ENCODE data around the gene PWWP2A. TPM values are rescaled to one million over a fixed set of nuclear protein-coding genes. Genes with fewer than 3 reads are reported as not detected.

PWWP2A gene
- total and polyA plus RNA-seq, 4 experiments from 2014 or later = 29.6 to 40.6 (median 35.5) TPM

DNA sequence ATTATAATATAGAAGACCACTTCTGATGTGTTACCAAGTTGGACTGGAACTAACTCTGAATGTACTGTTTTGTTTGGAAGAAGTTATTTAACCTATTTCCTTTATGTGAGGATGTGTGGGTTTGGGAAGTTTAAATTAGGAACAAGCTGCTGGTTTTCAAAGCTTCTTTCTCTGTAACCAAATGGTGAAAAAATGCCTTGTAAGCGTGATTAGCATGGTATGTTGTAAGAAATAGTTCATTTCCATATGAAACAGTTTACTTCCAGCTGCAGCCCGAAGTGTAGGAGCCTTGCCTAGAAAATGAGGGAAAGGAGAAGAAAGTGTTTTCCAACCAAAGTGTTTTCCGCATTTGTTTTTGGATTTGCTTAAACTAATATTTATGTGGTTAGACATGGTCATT, 74.3 kb downstream of the PWWP2A start:
- ChIA-PET CTCF (ENCODE audit: partially characterized antibody) (interaction anchor here (1.1 to 1.5 kb wide), 3 partner anchors 23 to 301 kb away, joined by 3 to 8 read pairs (median 4); no protein-coding TSS in a partner anchor), POLR2A (ENCODE audit: partially characterized antibody) (no interaction called here)
- Mint-ChIP-seq H3K4me1 (peaks cover 0 to 5% (median 3%) of the 10 kb centered on the region in 4 donors), H3K9me3 (no peaks in the 10 kb centered on the region), H3K27me3 (no peaks in the 10 kb centered on the region), H3K27ac (no peak overlapping the region), H3K36me3 (peaks cover 49 to 64% of the 10 kb centered on the region in 2 donors), H3K4me3 (no peak overlapping the region)
- Histone ChIP-seq H3K27ac (ENCODE audit: low read depth, low read length) (no peak overlapping the region), H3K4me3 (ENCODE audit: low read length in 2 of 2) (no peak overlapping the region), H3K9me3 (ENCODE audit: control insufficient read depth in 1 of 2, low read length in 2 of 2) (no peaks in the 10 kb centered on the region), H3K4me1 (ENCODE audit: insufficient read depth, low read length) (no peaks in the 10 kb centered on the region), H3K27me3 (ENCODE audit: insufficient read depth, low read length) (no peaks in the 10 kb centered on the region), H3K36me3 (ENCODE audit: insufficient read depth, low read length) (peaks cover 10% of the 10 kb centered on the region)
- intact Hi-C loops (cut with micrococcal nuclease) = no loop called here
- no peak for DNase-seq

DNA sequence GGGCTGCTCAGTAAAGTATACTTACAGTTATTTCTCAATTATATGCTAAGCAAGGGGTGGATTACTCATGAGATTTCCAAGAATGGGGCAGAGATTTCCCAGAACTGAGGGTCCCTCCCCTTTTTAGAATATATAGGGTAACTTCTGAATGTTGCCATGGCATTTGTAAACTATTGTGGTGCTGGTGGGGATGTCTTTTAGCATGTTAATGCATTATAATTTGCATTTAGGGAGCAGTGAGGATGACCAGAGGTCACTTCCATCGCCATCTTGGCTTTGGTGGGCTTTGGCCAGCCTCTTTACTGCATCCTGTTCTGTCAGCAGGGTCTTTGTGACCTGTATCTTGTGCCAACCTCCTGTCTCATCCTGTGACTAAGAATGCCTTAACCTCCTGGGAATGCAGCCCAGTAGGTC, 74.9 kb downstream of the PWWP2A start:
- CTCF ChIA-PET (ENCODE audit: partially characterized antibody) = interaction anchor here (1.5 kb wide), 1 partner anchor 23 kb away, joined by 8 read pairs; no protein-coding TSS in a partner anchor
- Mint-ChIP-seq H3K4me1 (peaks cover 0 to 5% (median 3%) of the 10 kb centered on the region in 4 donors), H3K9me3 (no peaks in the 10 kb centered on the region), H3K4me3 (no peak overlapping the region), H3K27ac (no peak overlapping the region), H3K36me3 (peaks cover 44 to 62% of the 10 kb centered on the region in 2 donors), H3K27me3 (no peaks in the 10 kb centered on the region)
- H3K27me3 ChIP-seq (ENCODE audit: insufficient read depth, low read length) = no peaks in the 10 kb centered on the region
- no peak for DNase-seq
- H3K9me3 ChIP-seq (ENCODE audit: control insufficient read depth in 1 of 2, low read length in 2 of 2) = no peaks in the 10 kb centered on the region
- POLR2A ChIA-PET (ENCODE audit: partially characterized antibody) = no interaction called here
- no peak overlapping the region for H3K27ac ChIP-seq (ENCODE audit: low read depth, low read length)
- H3K4me1 ChIP-seq (ENCODE audit: insufficient read depth, low read length) = no peaks in the 10 kb centered on the region
- H3K4me3 ChIP-seq (ENCODE audit: low read length in 2 of 2) = no peak overlapping the region
- intact Hi-C loops (cut with micrococcal nuclease) = no loop called here
- peaks cover 6% of the 10 kb centered on the region for H3K36me3 ChIP-seq (ENCODE audit: insufficient read depth, low read length)

DNA sequence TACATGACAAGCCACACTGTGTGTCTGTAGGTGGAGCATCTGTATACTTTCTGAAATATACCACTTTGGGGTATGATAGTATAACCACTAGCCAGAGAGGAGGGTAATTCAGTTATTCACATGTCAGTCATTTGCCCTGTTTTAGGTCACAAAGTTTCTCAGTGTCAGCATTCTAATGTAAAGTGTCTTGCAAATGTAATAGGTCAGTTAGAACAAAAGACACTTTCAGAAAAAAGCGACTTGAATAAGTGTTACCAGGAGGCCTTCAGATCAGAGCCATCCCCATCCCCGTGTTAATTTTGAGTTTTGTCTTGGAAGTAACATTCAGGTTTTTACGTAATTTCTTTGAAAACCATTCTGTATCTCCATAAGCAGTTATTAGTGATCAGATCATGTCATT, 76.6 kb downstream of the PWWP2A start:
- H3K4me1 ChIP-seq (ENCODE audit: insufficient read depth, low read length) = no peaks in the 10 kb centered on the region
- intact Hi-C loops (cut with micrococcal nuclease) = no loop called here
- H3K36me3 Mint-ChIP-seq = peaks cover 45 to 60% of the 10 kb centered on the region in 2 donors
- H3K27me3 ChIP-seq (ENCODE audit: insufficient read depth, low read length) = no peaks in the 10 kb centered on the region
- CTCF ChIA-PET (ENCODE audit: partially characterized antibody) = no interaction called here
- H3K27ac Mint-ChIP-seq = no peak overlapping the region
- no peaks in the 10 kb centered on the region for H3K27me3 Mint-ChIP-seq
- no peaks in the 10 kb centered on the region for H3K9me3 ChIP-seq (ENCODE audit: control insufficient read depth in 1 of 2, low read length in 2 of 2)
- H3K27ac ChIP-seq (ENCODE audit: low read depth, low read length) = no peak overlapping the region
- no peak overlapping the region for H3K4me3 ChIP-seq (ENCODE audit: low read length in 2 of 2)
- DNase-seq = no peak
- H3K4me3 Mint-ChIP-seq = no peak overlapping the region
- no peaks in the 10 kb centered on the region for H3K36me3 ChIP-seq (ENCODE audit: insufficient read depth, low read length)
- POLR2A ChIA-PET (ENCODE audit: partially characterized antibody) = no interaction called here
- H3K4me1 Mint-ChIP-seq = peaks cover 0 to 6% (median 3%) of the 10 kb centered on the region in 4 donors
- no peaks in the 10 kb centered on the region for H3K9me3 Mint-ChIP-seq

Other genes starting within 250 kb of the PWWP2A start
- gene ADRA1B, start 203.0 kb downstream of the PWWP2A start, total RNA-seq = not detected
- gene ADRA1B, start 203.0 kb downstream of the PWWP2A start, polyA plus RNA-seq = not detected
- 10 to 100 TPM; 47.5 to 47.9 TPM for gene TTC1, start 110.3 kb downstream of the PWWP2A start, total RNA-seq
- 100 to 1,000 TPM in 1 of 2 donors, 10 to 100 TPM in 1; 95.4 to 147 TPM for gene TTC1, start 110.3 kb downstream of the PWWP2A start, polyA plus RNA-seq
- gene FABP6, start 110.1 kb upstream of the PWWP2A start, total RNA-seq = not detected
- not detected for gene FABP6, start 110.1 kb upstream of the PWWP2A start, polyA plus RNA-seq
- not detected for gene CCNJL, start 193.1 kb upstream of the PWWP2A start, total RNA-seq
- gene CCNJL, start 193.1 kb upstream of the PWWP2A start, polyA plus RNA-seq = not detected

All from CD4-positive, alpha-beta memory T cell (primary cell).